ENCODE measurements around the gene EFTUD2.

Gene EFTUD2

GRCh38 chr17:44913676-44914075 lies 14.4 kb upstream of the EFTUD2 start:
- no peak overlapping the region for H3K4me3 ChIP-seq (ENCODE audit: low read depth, low read length)
- H3K36me3 ChIP-seq (ENCODE audit: control insufficient read depth, insufficient read depth, low read length): no peaks in the 10 kb centered on the region
- no peak overlapping the region for H3K27ac ChIP-seq
- H3K79me2 ChIP-seq: no peaks in the 10 kb centered on the region
- H3K9ac ChIP-seq: no peak overlapping the region
- no peak overlapping the region for H2AFZ ChIP-seq
- H3K27me3 ChIP-seq (ENCODE audit: control insufficient read depth, insufficient read depth, low read length): no peaks in the 10 kb centered on the region
- no peaks in the 10 kb centered on the region for H3K9me3 ChIP-seq (ENCODE audit: control insufficient read depth, low read length)
- H3K4me1 ChIP-seq: no peaks in the 10 kb centered on the region
- no peak overlapping the region for H3K4me2 ChIP-seq (ENCODE audit: low read length)
- TF ChIP-seq CTCF (IDR thresholded peaks at IDR 0.05): no peak

- no peak overlapping the region for H3K4me3 ChIP-seq (ENCODE audit: low read depth, low read length)
- H3K4me2 ChIP-seq (ENCODE audit: low read length): no peak overlapping the region
- no peak overlapping the region for H3K9ac ChIP-seq
- H3K36me3 ChIP-seq (ENCODE audit: control insufficient read depth, insufficient read depth, low read length): no peaks in the 10 kb centered on the region
- H3K79me2 ChIP-seq: no peaks in the 10 kb centered on the region
- no peak overlapping the region for H2AFZ ChIP-seq
- no peak overlapping the region for H3K27ac ChIP-seq
- no peak for TF ChIP-seq CTCF (IDR thresholded peaks at IDR 0.05)
- H3K9me3 ChIP-seq (ENCODE audit: control insufficient read depth, low read length): no peaks in the 10 kb centered on the region
- no peaks in the 10 kb centered on the region for H3K27me3 ChIP-seq (ENCODE audit: control insufficient read depth, insufficient read depth, low read length)
- H3K4me1 ChIP-seq: no peaks in the 10 kb centered on the region
These were observed 13.7 kb upstream of the EFTUD2 start for GRCh38 chr17:44912763-44913544.

DNA sequence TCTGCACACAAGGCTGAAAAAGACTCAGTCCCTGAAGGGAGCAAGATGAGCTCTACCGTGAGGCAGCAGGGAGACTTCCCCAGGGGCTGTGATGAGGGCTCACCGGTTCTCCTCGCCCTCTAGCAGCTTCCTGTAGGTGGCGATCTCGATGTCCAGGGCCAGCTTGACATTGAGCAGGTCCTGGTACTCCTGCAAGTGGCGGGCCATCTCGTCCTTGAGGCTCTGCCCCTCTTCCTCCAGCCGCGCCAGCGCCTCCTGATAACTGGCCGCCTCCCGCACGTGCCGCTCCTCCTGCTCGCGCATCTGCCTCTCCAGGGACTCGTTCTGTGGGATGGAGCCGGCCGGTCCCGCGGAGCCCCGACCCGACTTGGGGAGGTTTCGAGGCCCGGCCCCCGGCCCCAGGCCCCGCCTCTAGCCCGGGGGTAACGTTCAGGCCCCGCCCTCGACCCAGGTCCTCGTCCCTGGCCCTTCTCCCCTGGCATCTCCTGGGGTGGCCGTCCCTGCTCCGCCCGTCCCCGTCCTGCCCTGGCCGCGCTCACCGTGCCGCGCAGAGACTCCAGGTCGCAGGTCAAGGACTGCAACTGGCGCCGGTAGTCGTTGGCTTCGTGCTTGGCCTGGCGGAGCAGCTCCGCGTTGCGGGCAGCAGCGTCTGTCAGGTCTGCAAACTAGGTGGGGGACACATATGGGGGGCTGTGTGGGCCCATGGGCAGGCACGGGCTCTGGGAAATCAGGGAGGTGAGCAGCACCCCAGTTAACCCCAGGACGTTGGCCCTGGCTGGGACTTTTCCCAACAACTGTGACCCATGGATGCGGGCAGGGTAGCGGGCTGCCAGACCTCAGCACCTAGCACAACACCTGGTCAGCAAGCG lies 12.1 kb upstream of the EFTUD2 start:
- H3K9ac ChIP-seq: no peak overlapping the region
- peak overlapping the region; percentile 39 for H3K4me2 ChIP-seq (ENCODE audit: low read length)
- no peaks in the 10 kb centered on the region for H3K27me3 ChIP-seq (ENCODE audit: control insufficient read depth, insufficient read depth, low read length)
- H3K27ac ChIP-seq: no peak overlapping the region
- H3K36me3 ChIP-seq (ENCODE audit: control insufficient read depth, insufficient read depth, low read length): no peaks in the 10 kb centered on the region
- peak overlapping the region; percentile 31 for H2AFZ ChIP-seq
- H3K4me1 ChIP-seq: no peaks in the 10 kb centered on the region
- TF ChIP-seq CTCF (IDR thresholded peaks at IDR 0.05): peak; percentile 29
- no peaks in the 10 kb centered on the region for H3K79me2 ChIP-seq
- H3K9me3 ChIP-seq (ENCODE audit: control insufficient read depth, low read length): no peaks in the 10 kb centered on the region
- no peak overlapping the region for H3K4me3 ChIP-seq (ENCODE audit: low read depth, low read length)

- Histone ChIP-seq H3K4me3 (ENCODE audit: low read depth, low read length) (no peak overlapping the region), H3K9ac (no peak overlapping the region), H3K79me2 (no peaks in the 10 kb centered on the region), H2AFZ (peak overlapping the region; percentile 31), H3K27ac (no peak overlapping the region), H3K27me3 (ENCODE audit: control insufficient read depth, insufficient read depth, low read length) (no peaks in the 10 kb centered on the region), H3K36me3 (ENCODE audit: control insufficient read depth, insufficient read depth, low read length) (no peaks in the 10 kb centered on the region), H3K9me3 (ENCODE audit: control insufficient read depth, low read length) (no peaks in the 10 kb centered on the region), H3K4me2 (ENCODE audit: low read length) (no peak overlapping the region), H3K4me1 (no peaks in the 10 kb centered on the region)
- no peak for TF ChIP-seq CTCF (IDR thresholded peaks at IDR 0.05)
These were observed 11.2 kb upstream of the EFTUD2 start for GRCh38 chr17:44910231-44911106.

Data from parathyroid adenoma (tissue), 2 donors.